Measurements from ENCODE around the gene PAK4.

PAK4 gene

DNA sequence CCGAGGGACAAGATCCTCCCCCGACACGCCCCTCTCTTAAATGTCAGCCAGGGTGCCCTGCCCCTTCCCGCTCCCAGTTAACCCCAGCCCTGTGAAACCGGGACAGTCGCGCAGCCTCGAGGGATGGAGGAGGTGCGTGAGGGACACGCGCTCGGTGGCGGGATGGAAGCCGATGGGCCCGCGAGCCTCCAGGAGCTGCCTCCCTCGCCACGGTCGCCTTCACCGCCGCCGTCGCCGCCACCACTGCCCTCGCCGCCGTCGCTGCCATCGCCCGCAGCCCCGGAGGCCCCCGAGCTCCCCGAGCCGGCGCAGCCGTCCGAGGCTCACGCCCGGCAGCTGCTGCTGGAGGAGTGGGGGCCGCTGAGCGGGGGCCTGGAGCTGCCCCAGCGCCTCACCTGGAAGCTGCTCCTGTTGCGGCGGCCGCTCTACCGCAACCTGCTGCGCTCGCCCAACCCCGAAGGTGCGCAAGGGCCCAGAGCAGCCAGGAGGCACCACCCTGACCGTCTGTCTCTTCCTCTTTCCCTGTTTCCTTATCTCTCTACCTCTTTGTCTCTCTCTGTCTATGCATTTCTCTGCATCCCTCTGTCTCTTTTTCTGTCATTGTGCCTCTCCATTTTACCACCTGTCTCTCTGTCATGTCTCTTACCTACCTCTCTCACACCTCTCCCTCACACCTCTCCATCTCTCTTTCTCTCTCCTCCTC lies 71.4 kb downstream of the PAK4 start, which contains the start of gene NCCRP1:
Gene NCCRP1 (plus strand): TSS at position 105 of the 703 bp plus-strand sequence. CDS start 19 bp downstream, at position 124.
- TF ChIP-seq, protein P1, sequence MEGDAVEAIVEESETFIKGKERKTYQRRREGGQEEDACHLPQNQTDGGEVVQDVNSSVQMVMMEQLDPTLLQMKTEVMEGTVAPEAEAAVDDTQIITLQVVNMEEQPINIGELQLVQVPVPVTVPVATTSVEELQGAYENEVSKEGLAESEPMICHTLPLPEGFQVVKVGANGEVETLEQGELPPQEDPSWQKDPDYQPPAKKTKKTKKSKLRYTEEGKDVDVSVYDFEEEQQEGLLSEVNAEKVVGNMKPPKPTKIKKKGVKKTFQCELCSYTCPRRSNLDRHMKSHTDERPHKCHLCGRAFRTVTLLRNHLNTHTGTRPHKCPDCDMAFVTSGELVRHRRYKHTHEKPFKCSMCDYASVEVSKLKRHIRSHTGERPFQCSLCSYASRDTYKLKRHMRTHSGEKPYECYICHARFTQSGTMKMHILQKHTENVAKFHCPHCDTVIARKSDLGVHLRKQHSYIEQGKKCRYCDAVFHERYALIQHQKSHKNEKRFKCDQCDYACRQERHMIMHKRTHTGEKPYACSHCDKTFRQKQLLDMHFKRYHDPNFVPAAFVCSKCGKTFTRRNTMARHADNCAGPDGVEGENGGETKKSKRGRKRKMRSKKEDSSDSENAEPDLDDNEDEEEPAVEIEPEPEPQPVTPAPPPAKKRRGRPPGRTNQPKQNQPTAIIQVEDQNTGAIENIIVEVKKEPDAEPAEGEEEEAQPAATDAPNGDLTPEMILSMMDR (IDR thresholded peaks at IDR 0.05; ENCODE audit: low read depth, low read length) = no peak
- H3K4me3 ChIP-seq (ENCODE audit: low read depth, low read length) = no peak within 1 kb of the TSS

DNA sequence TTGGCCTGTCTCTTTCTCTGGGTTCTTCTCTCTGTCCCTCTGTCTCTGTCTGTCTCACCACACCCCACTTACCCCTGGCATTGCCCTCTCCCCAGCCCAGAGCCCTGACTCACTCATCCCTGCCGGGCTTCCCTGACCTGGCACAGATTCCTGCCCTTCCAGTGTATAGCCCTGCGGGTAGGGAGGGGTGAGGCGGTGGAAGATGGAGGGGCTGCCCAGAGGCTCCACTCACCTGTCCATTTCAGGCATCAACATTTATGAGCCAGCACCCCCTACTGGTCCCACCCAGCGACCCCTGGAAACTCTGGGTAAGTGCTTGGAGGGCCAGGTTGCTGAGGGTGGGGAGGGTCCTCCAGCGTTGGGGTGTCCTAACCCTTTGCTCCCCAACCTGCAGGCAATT lies 72.2 kb downstream of the PAK4 start:
- TF ChIP-seq, protein P1 (IDR thresholded peaks at IDR 0.05; ENCODE audit: low read depth, low read length) = no peak
- H3K4me3 ChIP-seq (ENCODE audit: low read depth, low read length) = no peak overlapping the region

DNA sequence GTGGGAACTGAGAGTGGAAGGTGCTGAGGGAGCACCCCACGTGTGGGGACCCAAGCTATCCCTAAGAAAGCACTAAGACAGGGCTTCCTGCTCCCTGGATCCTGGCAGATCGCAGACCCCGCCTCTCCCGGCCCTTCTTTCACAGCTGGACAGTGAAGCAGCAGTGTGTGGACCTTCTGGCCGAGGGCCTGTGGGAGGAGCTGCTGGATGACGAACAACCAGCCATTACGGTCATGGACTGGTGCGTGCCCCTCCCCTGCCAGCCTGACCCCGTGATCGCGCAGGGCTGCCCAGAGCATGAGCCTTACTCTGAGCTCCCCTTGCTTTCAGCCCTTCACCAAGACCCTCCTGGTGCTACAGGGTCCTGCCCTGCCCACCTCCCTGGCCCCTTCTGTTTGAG lies 73.4 kb downstream of the PAK4 start:
- H3K4me3 ChIP-seq (ENCODE audit: low read depth, low read length) = no peak overlapping the region

DNA sequence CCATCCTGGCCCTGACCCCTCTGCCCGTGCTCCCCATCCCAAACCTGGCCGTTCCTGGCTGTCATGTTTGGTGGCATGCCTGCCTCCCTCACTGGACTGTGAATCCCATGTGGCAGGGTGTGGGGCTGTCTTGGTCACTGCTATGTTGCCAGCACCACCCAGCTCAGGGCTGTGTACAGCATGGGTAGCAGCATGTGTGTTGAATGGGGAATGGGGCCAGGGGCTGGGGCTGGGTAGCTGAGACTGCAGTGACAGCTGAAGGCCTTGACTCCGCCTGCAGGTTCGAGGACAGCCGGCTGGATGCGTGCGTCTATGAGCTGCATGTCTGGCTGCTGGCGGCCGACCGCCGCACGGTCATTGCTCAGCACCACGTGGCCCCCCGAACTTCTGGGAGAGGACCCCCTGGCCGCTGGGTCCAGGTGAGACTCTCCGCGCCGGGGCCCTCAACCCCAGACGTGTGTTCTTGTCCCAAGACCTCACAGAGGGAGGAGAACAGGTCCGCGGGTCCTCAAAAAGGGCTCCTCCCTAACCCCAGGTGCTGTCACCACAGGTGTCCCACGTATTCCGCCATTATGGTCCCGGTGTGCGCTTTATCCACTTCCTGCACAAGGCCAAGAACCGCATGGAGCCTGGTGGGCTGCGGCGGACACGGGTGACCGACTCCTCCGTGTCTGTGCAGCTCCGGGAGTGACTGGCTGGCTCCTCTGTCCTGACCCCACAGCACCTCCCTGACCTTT lies 74.6 kb downstream of the PAK4 start:
- TF ChIP-seq, protein P1 (IDR thresholded peaks at IDR 0.05; ENCODE audit: low read depth, low read length) = no peak
- no peak overlapping the region for H3K4me3 ChIP-seq (ENCODE audit: low read depth, low read length)

More for the DNA sequence above, 73.4 kb downstream of the PAK4 start:
- TF ChIP-seq, protein P1 (IDR thresholded peaks at IDR 0.05; ENCODE audit: low read depth, low read length) = no peak

DNA sequence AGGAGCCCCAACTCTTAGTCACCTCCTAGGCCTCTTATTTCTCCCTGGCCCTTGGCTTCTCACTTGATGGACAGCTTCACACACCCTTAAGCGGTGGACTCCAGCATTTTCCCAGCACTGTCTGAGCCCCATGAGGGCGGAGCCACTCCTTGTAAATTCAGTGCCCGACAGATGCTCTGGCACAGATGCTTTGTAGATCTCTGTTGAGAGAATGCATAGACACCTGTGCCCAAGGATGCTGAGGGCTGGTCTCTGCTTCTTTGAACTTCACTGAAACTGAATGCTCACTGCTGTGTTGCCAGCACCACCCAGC lies 75.2 kb downstream of the PAK4 start:
- TF ChIP-seq, protein P1 (IDR thresholded peaks at IDR 0.05; ENCODE audit: low read depth, low read length) = no peak
- no peak overlapping the region for H3K4me3 ChIP-seq (ENCODE audit: low read depth, low read length)

DNA sequence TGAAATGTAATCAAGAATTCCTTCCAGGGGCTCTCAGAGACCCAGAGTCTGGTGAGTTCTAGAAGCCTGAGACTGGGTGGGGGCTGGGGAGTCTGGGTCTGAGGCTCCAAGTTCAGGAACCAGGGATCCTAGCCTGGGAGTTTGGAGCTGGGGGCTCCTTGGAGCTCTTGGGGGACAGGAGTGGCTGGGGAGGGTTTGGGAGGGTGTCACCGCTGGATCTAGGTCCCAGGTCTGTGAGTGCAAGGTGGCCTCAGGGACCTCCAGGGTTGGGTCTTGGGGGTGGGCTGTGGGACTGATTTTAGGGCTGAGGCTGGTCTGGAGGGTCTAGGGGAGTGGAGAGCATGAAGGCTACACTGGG lies 77.4 kb downstream of the PAK4 start:
- H3K4me3 ChIP-seq (ENCODE audit: low read depth, low read length) = no peak overlapping the region
- TF ChIP-seq, protein P1 (IDR thresholded peaks at IDR 0.05; ENCODE audit: low read depth, low read length) = no peak

Data from WI38 (cell line).